ENCODE results near the gene DNAH12. TPM values are rescaled to one million over a fixed set of nuclear protein-coding genes. Genes with fewer than 3 reads are reported as not detected.

Gene DNAH12
- polyA plus RNA-seq, 1 of the 3 experiments (the other 2 are of a cell fraction): 0.03 TPM

DNA sequence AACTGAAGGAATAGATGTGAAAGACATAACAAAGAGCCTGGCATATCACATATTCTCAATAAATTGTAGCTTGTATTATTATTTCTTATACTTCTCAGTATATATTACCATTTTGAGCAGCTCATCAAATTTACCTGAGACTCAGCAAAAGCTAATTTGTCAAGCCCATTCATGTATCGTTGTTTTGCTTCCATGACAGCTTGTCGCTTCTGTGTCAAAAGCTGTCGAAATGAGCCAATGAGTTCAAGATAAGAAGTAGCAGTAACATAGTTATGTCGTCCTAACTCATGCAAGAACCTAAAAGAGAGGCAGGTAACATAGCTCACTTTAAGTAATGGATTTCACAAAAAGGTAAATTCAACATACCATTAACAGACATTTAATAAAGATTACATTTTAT, 157.8 kb downstream of the DNAH12 start:
- TF ChIP-seq, protein P1, sequence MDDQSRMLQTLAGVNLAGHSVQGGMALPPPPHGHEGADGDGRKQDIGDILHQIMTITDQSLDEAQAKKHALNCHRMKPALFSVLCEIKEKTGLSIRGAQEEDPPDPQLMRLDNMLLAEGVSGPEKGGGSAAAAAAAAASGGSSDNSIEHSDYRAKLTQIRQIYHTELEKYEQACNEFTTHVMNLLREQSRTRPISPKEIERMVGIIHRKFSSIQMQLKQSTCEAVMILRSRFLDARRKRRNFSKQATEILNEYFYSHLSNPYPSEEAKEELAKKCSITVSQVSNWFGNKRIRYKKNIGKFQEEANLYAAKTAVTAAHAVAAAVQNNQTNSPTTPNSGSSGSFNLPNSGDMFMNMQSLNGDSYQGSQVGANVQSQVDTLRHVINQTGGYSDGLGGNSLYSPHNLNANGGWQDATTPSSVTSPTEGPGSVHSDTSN (IDR thresholded peaks at IDR 0.05): no peak
- no peak for TF ChIP-seq NRF1 (IDR thresholded peaks at IDR 0.05; ENCODE audit: low read depth, low read length)
- no peak for TF ChIP-seq GABPA (IDR thresholded peaks at IDR 0.05; ENCODE audit: low read depth)
- no peak for TF ChIP-seq MXI1 (IDR thresholded peaks at IDR 0.05; ENCODE audit: low read depth, low read length)
- TF ChIP-seq, protein P2, sequence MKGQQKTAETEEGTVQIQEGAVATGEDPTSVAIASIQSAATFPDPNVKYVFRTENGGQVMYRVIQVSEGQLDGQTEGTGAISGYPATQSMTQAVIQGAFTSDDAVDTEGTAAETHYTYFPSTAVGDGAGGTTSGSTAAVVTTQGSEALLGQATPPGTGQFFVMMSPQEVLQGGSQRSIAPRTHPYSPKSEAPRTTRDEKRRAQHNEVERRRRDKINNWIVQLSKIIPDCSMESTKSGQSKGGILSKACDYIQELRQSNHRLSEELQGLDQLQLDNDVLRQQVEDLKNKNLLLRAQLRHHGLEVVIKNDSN (IDR thresholded peaks at IDR 0.05; ENCODE audit: borderline replicate concordance, low read depth): no peak
- TF ChIP-seq EP300 (IDR thresholded peaks at IDR 0.05; ENCODE audit: borderline replicate concordance in 1 of 2, low read depth in 1 of 2, low read length in 1 of 2): no peak
- TF ChIP-seq CHD2 (IDR thresholded peaks at IDR 0.05; ENCODE audit: low read length, partially characterized antibody): no peak
- TF ChIP-seq JUND (IDR thresholded peaks at IDR 0.05): no peak
- TF ChIP-seq FOXM1 (IDR thresholded peaks at IDR 0.05; ENCODE audit: low read depth): no peak
- no peak for TF ChIP-seq TAF1 (IDR thresholded peaks at IDR 0.05; ENCODE audit: borderline replicate concordance, low read depth, low read length)
- TF ChIP-seq FOXJ3 (CRISPR knock-in tag; IDR thresholded peaks at IDR 0.05): no peak
- no peak for TF ChIP-seq YY1 (IDR thresholded peaks at IDR 0.05; ENCODE audit: low read depth)
- TF ChIP-seq TCF12 (IDR thresholded peaks at IDR 0.05): no peak
- Histone ChIP-seq H2AFZ (ENCODE audit: low read depth) (no peak overlapping the region), H3K4me2 (no peak overlapping the region), H3F3A (replicated peaks; ENCODE audit: insufficient read depth) (no peaks in the 10 kb centered on the region), H3K4me1 (ENCODE audit: control insufficient read depth in 1 of 2, insufficient read depth in 2 of 2, low read depth in 1 of 2, low read length in 1 of 2) (no peaks in the 10 kb centered on the region), H3K9me2 (no peaks in the 10 kb centered on the region), H3K36me3 (replicated peaks in 1 of 2; ENCODE audit: control insufficient read depth in 1 of 2, insufficient read depth in 2 of 2, low read length in 1 of 2) (no peaks in the 10 kb centered on the region), H3K4me3 (ENCODE audit: low read depth in 2 of 2, low read length in 1 of 2) (no peak overlapping the region), H3K27ac (ENCODE audit: low read depth in 2 of 2, low read length in 1 of 2) (no peak overlapping the region), H4K20me1 (ENCODE audit: insufficient read depth) (no peaks in the 10 kb centered on the region), H3K9ac (no peak overlapping the region), H3K79me2 (ENCODE audit: insufficient read depth) (no peaks in the 10 kb centered on the region), H3K27me3 (ENCODE audit: insufficient read depth) (no peaks in the 10 kb centered on the region), H3K9me3 (no peaks in the 10 kb centered on the region)
- WGBS (ENCODE audit: low lambda C conversion rate): 68% methylated on average over 4 of the region's 4 CpGs
- DNase-seq: no peak
- ChIA-PET CTCF (interaction anchor here (3.1 kb wide), 1 partner anchor 11 kb away, joined by 9 read pairs; no protein-coding TSS in a partner anchor), POLR2A (no interaction called here)

DNA sequence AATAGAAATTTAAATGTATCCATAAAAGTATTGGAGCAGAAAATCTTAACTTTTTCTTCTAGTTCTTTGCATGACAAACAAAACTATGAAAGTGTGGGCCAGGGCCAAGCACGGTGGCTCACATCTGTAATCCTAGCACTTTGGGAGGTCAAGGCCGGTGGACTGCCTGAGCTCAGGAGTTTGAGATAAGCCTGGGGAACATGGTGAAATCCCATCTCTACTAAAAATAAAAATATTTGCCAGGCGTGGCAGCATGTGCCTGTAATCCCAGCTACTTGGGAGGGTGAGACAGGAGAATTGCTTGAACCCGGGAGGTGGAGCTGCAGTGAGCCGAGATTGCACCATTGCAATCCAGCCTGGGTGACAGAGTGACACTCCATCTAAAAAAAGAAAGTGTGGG, 158.6 kb downstream of the DNAH12 start:
- TF ChIP-seq, protein P3, sequence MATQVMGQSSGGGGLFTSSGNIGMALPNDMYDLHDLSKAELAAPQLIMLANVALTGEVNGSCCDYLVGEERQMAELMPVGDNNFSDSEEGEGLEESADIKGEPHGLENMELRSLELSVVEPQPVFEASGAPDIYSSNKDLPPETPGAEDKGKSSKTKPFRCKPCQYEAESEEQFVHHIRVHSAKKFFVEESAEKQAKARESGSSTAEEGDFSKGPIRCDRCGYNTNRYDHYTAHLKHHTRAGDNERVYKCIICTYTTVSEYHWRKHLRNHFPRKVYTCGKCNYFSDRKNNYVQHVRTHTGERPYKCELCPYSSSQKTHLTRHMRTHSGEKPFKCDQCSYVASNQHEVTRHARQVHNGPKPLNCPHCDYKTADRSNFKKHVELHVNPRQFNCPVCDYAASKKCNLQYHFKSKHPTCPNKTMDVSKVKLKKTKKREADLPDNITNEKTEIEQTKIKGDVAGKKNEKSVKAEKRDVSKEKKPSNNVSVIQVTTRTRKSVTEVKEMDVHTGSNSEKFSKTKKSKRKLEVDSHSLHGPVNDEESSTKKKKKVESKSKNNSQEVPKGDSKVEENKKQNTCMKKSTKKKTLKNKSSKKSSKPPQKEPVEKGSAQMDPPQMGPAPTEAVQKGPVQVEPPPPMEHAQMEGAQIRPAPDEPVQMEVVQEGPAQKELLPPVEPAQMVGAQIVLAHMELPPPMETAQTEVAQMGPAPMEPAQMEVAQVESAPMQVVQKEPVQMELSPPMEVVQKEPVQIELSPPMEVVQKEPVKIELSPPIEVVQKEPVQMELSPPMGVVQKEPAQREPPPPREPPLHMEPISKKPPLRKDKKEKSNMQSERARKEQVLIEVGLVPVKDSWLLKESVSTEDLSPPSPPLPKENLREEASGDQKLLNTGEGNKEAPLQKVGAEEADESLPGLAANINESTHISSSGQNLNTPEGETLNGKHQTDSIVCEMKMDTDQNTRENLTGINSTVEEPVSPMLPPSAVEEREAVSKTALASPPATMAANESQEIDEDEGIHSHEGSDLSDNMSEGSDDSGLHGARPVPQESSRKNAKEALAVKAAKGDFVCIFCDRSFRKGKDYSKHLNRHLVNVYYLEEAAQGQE (IDR thresholded peaks at IDR 0.05; ENCODE audit: low read depth, low read length): no peak
- TF ChIP-seq MXI1 (IDR thresholded peaks at IDR 0.05; ENCODE audit: low read depth, low read length) (no peak), RAD21 (IDR thresholded peaks at IDR 0.05; ENCODE audit: low read length) (no peak), EZH2phosphoT487 (IDR thresholded peaks at IDR 0.05; ENCODE audit: borderline replicate concordance, low read depth) (no peak), FOSL2 (IDR thresholded peaks at IDR 0.05; ENCODE audit: borderline replicate concordance, low read depth) (no peak), SIN3A (IDR thresholded peaks at IDR 0.05; ENCODE audit: borderline replicate concordance, low read depth, low read length) (no peak), GATA2 (CRISPR knock-in tag; IDR thresholded peaks at IDR 0.05) (no peak)
- TF ChIP-seq, protein P4, sequence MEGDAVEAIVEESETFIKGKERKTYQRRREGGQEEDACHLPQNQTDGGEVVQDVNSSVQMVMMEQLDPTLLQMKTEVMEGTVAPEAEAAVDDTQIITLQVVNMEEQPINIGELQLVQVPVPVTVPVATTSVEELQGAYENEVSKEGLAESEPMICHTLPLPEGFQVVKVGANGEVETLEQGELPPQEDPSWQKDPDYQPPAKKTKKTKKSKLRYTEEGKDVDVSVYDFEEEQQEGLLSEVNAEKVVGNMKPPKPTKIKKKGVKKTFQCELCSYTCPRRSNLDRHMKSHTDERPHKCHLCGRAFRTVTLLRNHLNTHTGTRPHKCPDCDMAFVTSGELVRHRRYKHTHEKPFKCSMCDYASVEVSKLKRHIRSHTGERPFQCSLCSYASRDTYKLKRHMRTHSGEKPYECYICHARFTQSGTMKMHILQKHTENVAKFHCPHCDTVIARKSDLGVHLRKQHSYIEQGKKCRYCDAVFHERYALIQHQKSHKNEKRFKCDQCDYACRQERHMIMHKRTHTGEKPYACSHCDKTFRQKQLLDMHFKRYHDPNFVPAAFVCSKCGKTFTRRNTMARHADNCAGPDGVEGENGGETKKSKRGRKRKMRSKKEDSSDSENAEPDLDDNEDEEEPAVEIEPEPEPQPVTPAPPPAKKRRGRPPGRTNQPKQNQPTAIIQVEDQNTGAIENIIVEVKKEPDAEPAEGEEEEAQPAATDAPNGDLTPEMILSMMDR (IDR thresholded peaks at IDR 0.05): no peak
- TF ChIP-seq, protein P5, sequence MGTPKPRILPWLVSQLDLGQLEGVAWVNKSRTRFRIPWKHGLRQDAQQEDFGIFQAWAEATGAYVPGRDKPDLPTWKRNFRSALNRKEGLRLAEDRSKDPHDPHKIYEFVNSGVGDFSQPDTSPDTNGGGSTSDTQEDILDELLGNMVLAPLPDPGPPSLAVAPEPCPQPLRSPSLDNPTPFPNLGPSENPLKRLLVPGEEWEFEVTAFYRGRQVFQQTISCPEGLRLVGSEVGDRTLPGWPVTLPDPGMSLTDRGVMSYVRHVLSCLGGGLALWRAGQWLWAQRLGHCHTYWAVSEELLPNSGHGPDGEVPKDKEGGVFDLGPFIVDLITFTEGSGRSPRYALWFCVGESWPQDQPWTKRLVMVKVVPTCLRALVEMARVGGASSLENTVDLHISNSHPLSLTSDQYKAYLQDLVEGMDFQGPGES (IDR thresholded peaks at IDR 0.05; ENCODE audit: low read depth, low read length): no peak
- ChIA-PET POLR2A (no interaction called here), CTCF (interaction anchor here (3.1 kb wide), 1 partner anchor 12 kb away, joined by 9 read pairs; no protein-coding TSS in a partner anchor)
- DNase-seq: no peak
- Histone ChIP-seq H2AFZ (ENCODE audit: low read depth) (no peak overlapping the region), H3K79me2 (ENCODE audit: insufficient read depth) (no peaks in the 10 kb centered on the region), H3K9ac (no peak overlapping the region), H3K4me3 (ENCODE audit: low read depth in 2 of 2, low read length in 1 of 2) (no peak overlapping the region), H3K9me2 (no peaks in the 10 kb centered on the region), H3K36me3 (replicated peaks in 1 of 2; ENCODE audit: control insufficient read depth in 1 of 2, insufficient read depth in 2 of 2, low read length in 1 of 2) (no peaks in the 10 kb centered on the region), H3K27me3 (ENCODE audit: insufficient read depth) (no peaks in the 10 kb centered on the region), H3K27ac (ENCODE audit: low read depth in 2 of 2, low read length in 1 of 2) (no peak overlapping the region), H3F3A (replicated peaks; ENCODE audit: insufficient read depth) (no peaks in the 10 kb centered on the region), H3K9me3 (no peaks in the 10 kb centered on the region), H4K20me1 (ENCODE audit: insufficient read depth) (no peaks in the 10 kb centered on the region), H3K4me1 (ENCODE audit: control insufficient read depth in 1 of 2, insufficient read depth in 2 of 2, low read depth in 1 of 2, low read length in 1 of 2) (no peaks in the 10 kb centered on the region), H3K4me2 (no peak overlapping the region)
- 83% methylated on average over 5 of the region's 5 CpGs for WGBS (ENCODE audit: low lambda C conversion rate)
